ENCODE data around the gene STRN4.

GRCh38 chr19:46736531-46737297 is 9.5 kb downstream of the STRN4 start:
- TF ChIP-seq CTCF (IDR thresholded peaks at IDR 0.05), result no peak
- TF ChIP-seq CHD2 (IDR thresholded peaks at IDR 0.05; ENCODE audit: low read length, partially characterized antibody), result no peak
- no peak for TF ChIP-seq FOSL2 (IDR thresholded peaks at IDR 0.05; ENCODE audit: borderline replicate concordance, low read depth)
- no peak for TF ChIP-seq USF2 (IDR thresholded peaks at IDR 0.05; ENCODE audit: borderline replicate concordance, low read depth, low read length)
